ENCODE data around the gene PAX3.
A peak's percentile ranks its signal among the peaks of the same experiment; 100 is the strongest.

PAX3 gene

DNA sequence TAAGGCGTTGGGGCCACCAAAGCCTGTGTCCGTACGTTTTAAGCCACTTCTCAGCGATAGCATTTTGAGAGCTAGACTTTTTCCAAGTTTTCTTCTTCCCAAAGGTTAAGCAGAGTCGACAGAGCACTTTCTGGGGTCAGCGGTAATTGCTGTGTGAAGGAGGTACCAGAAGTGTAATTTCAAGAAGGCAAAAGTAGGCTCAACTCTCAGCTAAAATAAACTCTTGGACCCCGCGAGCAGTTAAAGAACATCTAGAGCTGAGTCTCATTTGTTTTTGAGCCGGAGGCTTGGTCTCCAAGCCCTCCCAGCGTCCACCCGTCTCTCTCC lies 1.9 kb upstream of the PAX3 start:
- Mint-ChIP-seq H3K9me3 (peaks cover 4% of the 10 kb centered on the region), H3K27ac (peak overlapping the region in 1 of 3 experiments; percentile 19), H3K4me3 (peak overlapping the region; percentile 27 to 48 (median 46)), H3K27me3 (ENCODE audit: low read depth) (peaks cover 100% of the 10 kb centered on the region), H3K36me3 (ENCODE audit: low read depth) (no peaks in the 10 kb centered on the region), H3K4me1 (peaks cover 48% of the 10 kb centered on the region)
- TF ChIP-seq, protein P1, sequence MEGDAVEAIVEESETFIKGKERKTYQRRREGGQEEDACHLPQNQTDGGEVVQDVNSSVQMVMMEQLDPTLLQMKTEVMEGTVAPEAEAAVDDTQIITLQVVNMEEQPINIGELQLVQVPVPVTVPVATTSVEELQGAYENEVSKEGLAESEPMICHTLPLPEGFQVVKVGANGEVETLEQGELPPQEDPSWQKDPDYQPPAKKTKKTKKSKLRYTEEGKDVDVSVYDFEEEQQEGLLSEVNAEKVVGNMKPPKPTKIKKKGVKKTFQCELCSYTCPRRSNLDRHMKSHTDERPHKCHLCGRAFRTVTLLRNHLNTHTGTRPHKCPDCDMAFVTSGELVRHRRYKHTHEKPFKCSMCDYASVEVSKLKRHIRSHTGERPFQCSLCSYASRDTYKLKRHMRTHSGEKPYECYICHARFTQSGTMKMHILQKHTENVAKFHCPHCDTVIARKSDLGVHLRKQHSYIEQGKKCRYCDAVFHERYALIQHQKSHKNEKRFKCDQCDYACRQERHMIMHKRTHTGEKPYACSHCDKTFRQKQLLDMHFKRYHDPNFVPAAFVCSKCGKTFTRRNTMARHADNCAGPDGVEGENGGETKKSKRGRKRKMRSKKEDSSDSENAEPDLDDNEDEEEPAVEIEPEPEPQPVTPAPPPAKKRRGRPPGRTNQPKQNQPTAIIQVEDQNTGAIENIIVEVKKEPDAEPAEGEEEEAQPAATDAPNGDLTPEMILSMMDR (IDR thresholded peaks at IDR 0.05; ENCODE audit: unreplicated experiment in 3 of 3), result no peak

DNA sequence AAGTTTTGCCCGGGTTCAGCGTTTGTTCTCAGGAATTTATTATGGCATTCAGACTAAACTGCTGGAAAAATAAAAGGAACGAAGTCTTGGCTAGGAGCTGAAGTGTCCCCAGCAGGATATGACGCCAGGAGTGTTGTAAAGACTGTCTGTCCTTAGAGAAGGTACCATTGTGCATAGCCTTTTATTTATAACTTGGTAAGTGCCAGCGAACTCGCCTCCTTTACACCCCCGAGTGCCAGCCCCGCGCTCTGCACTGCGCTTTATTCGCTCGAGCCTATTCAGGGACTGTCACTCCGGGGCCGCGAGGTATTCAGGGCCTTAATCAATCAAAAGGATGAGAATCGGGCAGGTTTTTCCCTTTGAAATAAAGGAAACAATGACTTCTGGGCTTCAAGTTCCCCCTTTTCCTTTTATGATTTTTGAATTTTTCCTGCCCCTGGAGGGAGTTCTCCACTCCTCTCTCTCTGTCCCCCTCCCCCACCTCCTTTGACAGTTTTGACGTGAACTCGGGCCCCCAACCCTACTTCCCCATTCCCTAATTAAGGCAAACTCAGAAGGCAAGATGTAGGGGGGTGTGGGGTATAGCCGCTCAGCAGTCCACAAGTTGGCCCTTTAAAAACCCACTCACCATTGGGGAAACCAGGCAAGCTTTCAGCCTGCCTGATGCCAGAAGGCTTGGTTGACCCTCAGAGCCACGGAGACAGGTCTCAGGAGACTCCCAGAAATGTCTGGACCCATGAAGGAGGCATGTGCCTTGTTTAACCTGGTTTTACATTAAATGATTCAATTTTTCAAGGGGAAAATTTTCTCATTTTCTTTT lies 1.3 kb upstream of the PAX3 start:
- Mint-ChIP-seq H3K36me3 (ENCODE audit: low read depth) (peaks cover 1% of the 10 kb centered on the region), H3K27me3 (ENCODE audit: low read depth) (peaks cover 100% of the 10 kb centered on the region), H3K27ac (peak overlapping the region in 1 of 3 experiments; percentile 60), H3K9me3 (peaks cover 4% of the 10 kb centered on the region), H3K4me1 (peaks cover 48% of the 10 kb centered on the region), H3K4me3 (peak overlapping the region; percentile 61 to 88 (median 69))
- TF ChIP-seq, protein P1 (IDR thresholded peaks at IDR 0.05; ENCODE audit: unreplicated experiment in 3 of 3), result no peak

DNA sequence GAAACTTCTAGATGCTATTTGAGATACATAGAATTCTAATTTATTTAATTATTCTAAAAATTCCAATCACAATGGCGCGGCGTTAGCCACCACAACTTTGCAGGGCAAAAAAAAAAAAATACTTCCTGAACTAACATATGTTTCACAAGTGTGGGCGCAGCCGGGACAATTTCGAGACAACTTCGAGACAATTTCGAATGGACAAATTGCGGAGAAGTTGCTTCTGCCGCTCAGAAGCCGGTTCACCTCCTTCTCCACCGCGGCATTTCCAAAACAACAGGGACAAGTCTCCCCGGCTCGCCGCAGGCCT lies 842 bp downstream of the PAX3 start:
- peaks cover 100% of the 10 kb centered on the region for H3K27me3 Mint-ChIP-seq (ENCODE audit: low read depth)
- no peak overlapping the region for H3K27ac Mint-ChIP-seq
- TF ChIP-seq, protein P1 (IDR thresholded peaks at IDR 0.05; ENCODE audit: unreplicated experiment in 3 of 3), result no peak
- H3K9me3 Mint-ChIP-seq, result peaks cover under 1% of the 10 kb centered on the region
- peaks cover 41% of the 10 kb centered on the region for H3K4me1 Mint-ChIP-seq
- H3K4me3 Mint-ChIP-seq, result peak overlapping the region; percentile 81 to 88 (median 85)
- H3K36me3 Mint-ChIP-seq (ENCODE audit: low read depth), result peaks cover 3% of the 10 kb centered on the region

DNA sequence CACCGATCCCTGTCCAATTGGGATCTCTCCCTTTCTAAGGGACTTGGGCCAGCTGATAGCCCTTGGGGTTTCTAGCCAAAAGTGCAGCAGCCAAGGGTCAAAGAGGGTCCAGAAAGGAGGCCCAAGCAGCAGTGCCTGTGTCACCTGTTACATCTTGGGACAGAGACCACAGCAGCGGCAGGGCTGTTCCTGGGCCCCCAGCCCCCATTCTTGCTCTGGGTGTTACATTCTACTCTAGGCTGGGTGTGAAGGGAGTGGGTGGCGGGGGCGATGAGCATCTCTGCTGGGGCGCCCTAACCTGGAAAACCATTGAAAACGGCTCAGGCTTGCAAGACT lies 1.2 kb downstream of the PAX3 start:
- H3K9me3 Mint-ChIP-seq, result no peaks in the 10 kb centered on the region
- H3K27me3 Mint-ChIP-seq (ENCODE audit: low read depth), result peaks cover 100% of the 10 kb centered on the region
- TF ChIP-seq, protein P1 (IDR thresholded peaks at IDR 0.05; ENCODE audit: unreplicated experiment in 3 of 3), result no peak
- H3K36me3 Mint-ChIP-seq (ENCODE audit: low read depth), result peaks cover 3% of the 10 kb centered on the region
- peaks cover 37% of the 10 kb centered on the region for H3K4me1 Mint-ChIP-seq
- peak overlapping the region in 1 of 3 experiments; percentile 63 for H3K27ac Mint-ChIP-seq
- H3K4me3 Mint-ChIP-seq, result peak overlapping the region; percentile 81 to 88 (median 85)

DNA sequence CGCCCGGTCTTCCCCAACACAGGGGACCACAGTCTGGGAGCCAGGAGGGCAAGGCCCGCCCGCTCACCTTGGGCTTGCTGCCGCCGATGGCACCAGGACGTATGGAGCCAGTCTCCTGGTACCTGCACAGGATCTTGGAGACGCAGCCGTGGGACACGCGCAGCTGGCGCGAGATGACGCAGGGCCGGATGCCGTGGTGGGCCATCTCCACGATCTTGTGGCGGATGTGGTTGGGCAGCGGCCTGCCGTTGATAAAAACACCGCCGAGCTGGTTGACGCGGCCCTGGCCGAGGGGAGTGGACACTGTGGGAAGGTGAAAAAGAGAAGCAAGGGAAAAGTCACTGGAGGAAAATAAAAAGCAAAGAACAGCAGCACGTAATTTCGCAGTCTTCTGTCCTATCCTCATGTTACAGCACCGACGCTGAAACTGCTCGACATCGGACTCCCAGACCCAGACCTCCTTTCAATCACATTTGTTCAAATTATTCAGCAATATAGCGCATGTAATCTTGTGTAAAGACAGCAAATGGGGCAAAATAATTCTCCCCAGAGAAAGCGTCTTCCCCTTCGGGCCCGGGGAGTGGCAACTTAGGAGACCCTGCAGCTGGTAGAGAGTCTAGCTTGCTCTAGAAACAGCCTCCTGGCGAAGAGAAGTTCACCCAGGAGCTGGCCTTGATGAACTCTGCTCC lies 1.7 kb downstream of the PAX3 start:
- peak overlapping the region in 1 of 3 experiments; percentile 63 for H3K27ac Mint-ChIP-seq

More for the DNA sequence above, 1.7 kb downstream of the PAX3 start:
- peaks cover 37% of the 10 kb centered on the region for H3K4me1 Mint-ChIP-seq
- TF ChIP-seq, protein P1 (IDR thresholded peaks at IDR 0.05; ENCODE audit: unreplicated experiment in 3 of 3), result no peak
- no peaks in the 10 kb centered on the region for H3K9me3 Mint-ChIP-seq
- H3K4me3 Mint-ChIP-seq, result peak overlapping the region; percentile 81 to 88 (median 85)
- peaks cover 3% of the 10 kb centered on the region for H3K36me3 Mint-ChIP-seq (ENCODE audit: low read depth)
- peaks cover 100% of the 10 kb centered on the region for H3K27me3 Mint-ChIP-seq (ENCODE audit: low read depth)

Data from nephron (organoid).